GM19099 (cell line): Measurements from ENCODE around the gene MYO15A.

ENCODE experiments used
- POLR2A ChIP-seq: IDR thresholded peaks from 3 replicates; pipeline ENCODE4 v1.6.1; 2011; ENCODE audit warnings: low read depth; ENCODE audit not compliant: insufficient read length; ENCODE audit errors: extremely low read depth

Gene MYO15A

GRCh38 chr17:18116078-18116477, 7.5 kb downstream of the MYO15A start:
- no peak for TF ChIP-seq POLR2A

GRCh38 chr17:18117533-18117932, 9.0 kb downstream of the MYO15A start:
- TF ChIP-seq POLR2A = no peak

- no peak for TF ChIP-seq POLR2A
Observed at GRCh38 chr17:18117982-18118975, 9.7 kb downstream of the MYO15A start.

- no peak for TF ChIP-seq POLR2A
Observed at GRCh38 chr17:18119166-18119745, 10.7 kb downstream of the MYO15A start.

GRCh38 chr17:18119938-18120337, 11.4 kb downstream of the MYO15A start:
- TF ChIP-seq POLR2A = no peak

GRCh38 chr17:18120461-18121017, 12.0 kb downstream of the MYO15A start:
- no peak for TF ChIP-seq POLR2A

- no peak for TF ChIP-seq POLR2A
Observed at GRCh38 chr17:18121144-18121910, 12.8 kb downstream of the MYO15A start.

- TF ChIP-seq POLR2A = no peak
Observed at GRCh38 chr17:18122990-18123753, 14.6 kb downstream of the MYO15A start.

- TF ChIP-seq POLR2A = no peak
Observed at GRCh38 chr17:18124345-18125126, 16.0 kb downstream of the MYO15A start.

- TF ChIP-seq POLR2A = no peak
Observed at GRCh38 chr17:18129041-18129502, 20.5 kb downstream of the MYO15A start.

- no peak for TF ChIP-seq POLR2A
Observed at GRCh38 chr17:18132711-18133110, 24.2 kb downstream of the MYO15A start.

GRCh38 chr17:18136357-18136756, 27.8 kb downstream of the MYO15A start:
- TF ChIP-seq POLR2A = no peak

- no peak for TF ChIP-seq POLR2A
Observed at GRCh38 chr17:18138065-18138749, 29.7 kb downstream of the MYO15A start.
